H1 (cell line): ENCODE measurements around the gene CPSF2.

Experiments used
- BRCA1 ChIP-seq: IDR thresholded peaks from 2 replicates; pipeline ENCODE4 v1.6.1; 2012; ENCODE audit warnings: low read depth, low read length, improper control_type of control experiment
- CHD2 ChIP-seq: IDR thresholded peaks from 2 replicates; pipeline ENCODE4 v1.6.1; 2012; ENCODE audit warnings: low read length, improper control_type of control experiment
- CREB1 ChIP-seq: IDR thresholded peaks from 2 replicates; pipeline ENCODE4 v1.6.1; 2012; ENCODE audit warnings: inconsistent platforms
- CTCF ChIP-seq, 3 experiments: IDR thresholded peaks; 1 replicate in 2 of 3; 2 replicates in 1 of 3; pipeline versions ENCODE4 v1.5.1 to v1.6.1; 2011; ENCODE audit warnings: low read length in 3 of 3, mild to moderate bottlenecking in 3 of 3, inconsistent platforms in 2 of 3, low read depth in 1 of 3, moderate library complexity in 1 of 3; ENCODE audit not compliant: insufficient read depth in 1 of 3; ENCODE audit errors: control extremely low read depth in 1 of 3
- EP300 ChIP-seq, 2 experiments: IDR thresholded peaks; 1 replicate in 1 of 2; 2 replicates in 1 of 2; pipeline ENCODE4 v1.6.1; 2011 to 2012; ENCODE audit warnings: low read depth in 2 of 2, low read length in 2 of 2, mild to moderate bottlenecking in 2 of 2, borderline replicate concordance in 1 of 2, inconsistent platforms in 1 of 2, moderate library complexity in 1 of 2
- GABPA ChIP-seq: IDR thresholded peaks from 2 replicates; pipeline ENCODE4 v1.6.1; 2011; ENCODE audit warnings: mild to moderate bottlenecking, low read length, moderate library complexity, borderline replicate concordance; ENCODE audit not compliant: insufficient read depth
- JUN ChIP-seq: IDR thresholded peaks from 2 replicates; pipeline ENCODE4 v1.6.1; 2011; ENCODE audit warnings: low read depth, mild to moderate bottlenecking, improper control_type of control experiment, low read length
- RAD21 ChIP-seq, 2 experiments: IDR thresholded peaks in 1 of 2; conservative IDR thresholded peaks in 1 of 2; 2 replicates each; pipeline ENCODE4 v1.6.1; 2011; ENCODE audit warnings: low read depth in 2 of 2, low read length in 2 of 2, improper control_type of control experiment in 1 of 2, inconsistent platforms in 1 of 2, mild to moderate bottlenecking in 1 of 2, moderate library complexity in 1 of 2
- SRF ChIP-seq: IDR thresholded peaks from 2 replicates; pipeline ENCODE4 v1.6.1; 2011; ENCODE audit warnings: mild to moderate bottlenecking, low read depth, low read length, moderate library complexity
- TAF1 ChIP-seq: IDR thresholded peaks from 2 replicates; pipeline ENCODE4 v1.6.1; 2011; ENCODE audit warnings: mild to moderate bottlenecking, low read depth, low read length

- TF ChIP-seq CREB1 (no peak), CHD2 (no peak), CTCF (IDR thresholded peaks at IDR 0.05; ENCODE audit: control extremely low read depth in 1 of 3, insufficient read depth in 1 of 3, low read depth in 1 of 3, low read length in 3 of 3) (peak in 1 of 3 experiments; percentile 30; a peak in 1 of 4 replicates), BRCA1 (no peak), JUN (no peak), RAD21 (IDR thresholded peaks at IDR 0.05 in 1 of 2, conservative IDR thresholded peaks at IDR 0.05 in 1 of 2; ENCODE audit: low read depth in 2 of 2, low read length in 2 of 2) (peak in 1 of 2 experiments; percentile 35; a peak in 3 of 4 replicates), EP300 (IDR thresholded peaks at IDR 0.05; ENCODE audit: borderline replicate concordance in 1 of 2, low read depth in 2 of 2, low read length in 2 of 2) (no peak), SRF (no peak), TAF1 (no peak), GABPA (no peak)
Measured at GRCh38 chr14:92135269-92135668, 13.5 kb downstream of the CPSF2 start.
